Measurements from ENCODE around the gene LIMS2.

Gene LIMS2

DNA sequence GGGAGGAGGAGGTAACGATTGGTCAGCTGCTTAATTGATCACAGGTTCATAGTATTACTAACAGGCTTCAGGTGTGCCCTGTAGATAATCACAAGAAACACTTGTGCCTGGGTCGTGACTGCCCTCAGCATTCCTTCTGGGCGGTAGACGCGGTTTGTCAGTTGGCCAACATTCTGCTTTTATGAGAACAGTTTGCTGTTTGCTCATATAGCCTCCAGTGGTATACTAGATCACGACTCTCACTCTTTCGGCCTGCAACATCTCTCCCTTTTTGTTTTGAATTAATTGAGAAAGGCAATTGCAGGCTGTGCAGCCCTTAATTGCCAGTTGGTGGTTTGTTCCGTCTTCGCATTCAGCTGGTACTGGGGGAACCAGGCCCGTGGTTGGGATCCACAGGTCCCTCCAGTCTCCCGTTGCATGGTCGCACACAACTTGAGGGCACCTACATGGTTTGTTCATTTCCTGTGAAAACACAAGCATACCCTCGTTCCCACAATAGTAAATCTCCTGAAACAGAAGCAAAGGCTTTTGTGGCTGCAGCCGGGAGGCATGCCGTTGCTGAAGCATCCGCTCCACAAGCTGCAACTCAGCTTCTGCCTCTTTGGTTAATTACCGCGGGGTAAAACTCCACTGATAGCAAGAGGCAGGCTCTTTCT is 59.7 kb downstream of the LIMS2 start:
- no peak for TF ChIP-seq CTCF (IDR thresholded peaks at IDR 0.05; ENCODE audit: low read depth, low read length, missing control alignments)
- H3K4me3 ChIP-seq (ENCODE audit: low read depth, low read length) = no peak overlapping the region
- no peak for DNase-seq (ENCODE audit: low read depth)

GRCh38 chr2:127614731-127615130 is 60.6 kb downstream of the LIMS2 start:
- no peak overlapping the region for H3K4me3 ChIP-seq (ENCODE audit: low read depth, low read length)
- TF ChIP-seq CTCF (IDR thresholded peaks at IDR 0.05; ENCODE audit: low read depth, low read length, missing control alignments) = no peak
- no peak for DNase-seq (ENCODE audit: low read depth)

- H3K4me3 ChIP-seq (ENCODE audit: low read depth, low read length) = no peak overlapping the region
- no peak for TF ChIP-seq CTCF (IDR thresholded peaks at IDR 0.05; ENCODE audit: low read depth, low read length, missing control alignments)
- DNase-seq (ENCODE audit: low read depth) = no peak
These were observed 61.1 kb downstream of the LIMS2 start for GRCh38 chr2:127614246-127614645.

DNA sequence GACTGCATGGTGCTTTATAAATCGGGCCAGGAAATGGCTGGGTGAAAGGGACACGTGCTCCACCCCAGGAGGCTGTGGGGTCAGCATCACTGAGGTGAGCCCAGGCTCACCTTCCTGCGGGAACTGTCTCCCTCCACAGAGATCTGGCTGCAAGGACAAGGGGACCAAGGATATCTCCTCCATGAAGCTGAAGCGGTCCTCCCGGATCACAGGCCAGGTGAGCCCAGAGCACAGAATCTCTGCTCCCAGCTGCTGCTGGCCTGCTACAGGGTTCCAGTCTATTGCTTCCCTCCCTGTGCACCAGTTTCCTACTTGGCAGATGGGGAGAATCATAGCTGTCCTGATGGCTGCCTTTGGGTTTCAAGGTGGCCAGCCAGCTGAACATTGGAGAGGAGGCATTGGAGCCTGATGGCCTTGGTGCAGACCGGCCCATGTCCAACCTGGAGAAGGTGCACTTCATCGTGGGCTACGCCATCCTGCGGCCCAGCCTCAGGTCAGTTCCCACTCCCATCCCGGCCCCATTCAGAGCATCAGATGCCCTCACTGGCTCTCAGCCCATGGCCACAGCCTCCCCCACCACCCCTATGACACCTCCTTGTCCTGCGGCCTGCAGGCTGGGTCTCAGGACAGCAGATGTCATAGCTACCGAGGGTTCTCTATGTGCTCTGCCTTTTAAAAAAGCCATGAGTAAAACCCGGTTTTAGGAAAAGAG is 63.1 kb downstream of the LIMS2 start:
- TF ChIP-seq CTCF (IDR thresholded peaks at IDR 0.05; ENCODE audit: low read depth, low read length, missing control alignments) = no peak
- no peak for DNase-seq (ENCODE audit: low read depth)
- no peak overlapping the region for H3K4me3 ChIP-seq (ENCODE audit: low read depth, low read length)

GRCh38 chr2:127611076-127611925 is 64.0 kb downstream of the LIMS2 start:
- H3K4me3 ChIP-seq (ENCODE audit: low read depth, low read length) = no peak overlapping the region
- no peak for TF ChIP-seq CTCF (IDR thresholded peaks at IDR 0.05; ENCODE audit: low read depth, low read length, missing control alignments)
- DNase-seq (ENCODE audit: low read depth) = no peak

GRCh38 chr2:127610561-127610960 is 64.8 kb downstream of the LIMS2 start:
- no peak for DNase-seq (ENCODE audit: low read depth)
- H3K4me3 ChIP-seq (ENCODE audit: low read depth, low read length) = no peak overlapping the region
- TF ChIP-seq CTCF (IDR thresholded peaks at IDR 0.05; ENCODE audit: low read depth, low read length, missing control alignments) = no peak
